Transverse colon (tissue), 4 donors: ENCODE data around the gene PAPPA. TPM values are rescaled to one million over a fixed set of nuclear protein-coding genes. Genes with fewer than 3 reads are reported as not detected.

Experiments used
- DNase-seq: peaks from one replicate; pipeline ENCODE4 v3.0.0-alpha.2; 2019
- H3K27ac ChIP-seq, 4 donors: fragments of 200-600 bp; sonication (generic); 2 replicates each; pipeline ENCODE4 v1.5.1; 2016 to 2018; ENCODE audit warnings: inconsistent platforms in 4 of 4
- H3K27me3 ChIP-seq: fragments of 200-600 bp; sonication (generic); 2 replicates; pipeline ENCODE4 v1.5.1; 2017; ENCODE audit warnings: inconsistent platforms
- H3K36me3 ChIP-seq, 4 donors: fragments of 200-600 bp; sonication (generic); 2 replicates each; pipeline ENCODE4 v1.5.1; 2017 to 2019; ENCODE audit warnings: inconsistent platforms in 4 of 4
- H3K4me1 ChIP-seq, 4 donors: fragments of 200-600 bp; sonication (generic); 2 replicates each; pipeline ENCODE4 v1.5.1; 2017 to 2020; ENCODE audit warnings: inconsistent platforms in 4 of 4
- H3K4me3 ChIP-seq, 4 donors: fragments of 200-600 bp; sonication (generic); 1 replicate in 1 of 4; 2 replicates in 3 of 4; pipeline versions ENCODE4 v1.5.1 to v1.6.1; 2017 to 2019; ENCODE audit warnings: inconsistent platforms in 4 of 4
- H3K9me3 ChIP-seq, 2 donors: fragments of 200-600 bp; sonication (generic); 2 replicates each; pipeline ENCODE4 v1.5.1; 2017 to 2019; ENCODE audit warnings: inconsistent platforms in 2 of 2
- EP300 ChIP-seq: sonication (generic); formaldehyde crosslinking; IDR thresholded peaks from one replicate; pipeline ENCODE4 v1.6.1; 2017; ENCODE audit warnings: antibody characterized with exemption, low read depth
- POLR2A ChIP-seq: fragments of 450-650 bp; IDR thresholded peaks from one replicate; pipeline ENCODE4 v1.6.1; 2016; ENCODE audit warnings: antibody characterized with exemption, mild to moderate bottlenecking, moderate library complexity
- POLR2AphosphoS5 ChIP-seq, 3 donors: sonication (generic); formaldehyde crosslinking; IDR thresholded peaks; one replicate each; pipeline ENCODE4 v1.6.1; 2016; ENCODE audit warnings: antibody characterized with exemption in 3 of 3
- WGBS, 2 donors: methylation state at CpG; one replicate each; pipeline ENCODE4 v1.1.5; 2018; ENCODE audit warnings: low coverage in 1 of 2; 5-methylcytosine and 5-hydroxymethylcytosine counted together
- in situ Hi-C, 4 donors: fragments of 200-750 bp; cut with MboI; loops; one replicate each; pipeline versions ENCODE4 v1.15.0 to v1.15.1; 2017; ENCODE audit warnings: low sequenced_read_pairs in 3 of 4, low pct_ligation_motif_present in 1 of 4, low pct_unique_long_range_greater_than_20kb in 1 of 4
- intact Hi-C: fragments of 100-400 bp; cut with DNase I; formaldehyde crosslinking; loops from one replicate; pipeline ENCODE4 v1.15.1; 2023; ENCODE audit warnings: low total_unique reads
- total RNA-seq, 4 donors: library from RNA; depleted of rRNA; stranded (reverse); fragments of >200 nt; gene quantifications; one replicate each; pipeline ENCODE4 v1.1.0, GENCODE V29; 2016
- TF ChIP-seq, protein P1 (sequence below), 5 experiments: fragments of 200-600 bp in 3 of 5; fragments of 450-650 bp in 2 of 5; sonication (generic) in 3 of 5; IDR thresholded peaks; 1 replicate in 2 of 5; 2 replicates in 3 of 5; pipeline ENCODE4 v1.5.1; 2016 to 2017; ENCODE audit warnings: antibody characterized with exemption in 5 of 5, inconsistent platforms in 3 of 5, mild to moderate bottlenecking in 2 of 5, moderate library complexity in 1 of 5

The PAPPA gene
- total RNA-seq, 4 donors from 2014 or later, result 0.37 to 4.4 (median 1.4) TPM

DNA sequence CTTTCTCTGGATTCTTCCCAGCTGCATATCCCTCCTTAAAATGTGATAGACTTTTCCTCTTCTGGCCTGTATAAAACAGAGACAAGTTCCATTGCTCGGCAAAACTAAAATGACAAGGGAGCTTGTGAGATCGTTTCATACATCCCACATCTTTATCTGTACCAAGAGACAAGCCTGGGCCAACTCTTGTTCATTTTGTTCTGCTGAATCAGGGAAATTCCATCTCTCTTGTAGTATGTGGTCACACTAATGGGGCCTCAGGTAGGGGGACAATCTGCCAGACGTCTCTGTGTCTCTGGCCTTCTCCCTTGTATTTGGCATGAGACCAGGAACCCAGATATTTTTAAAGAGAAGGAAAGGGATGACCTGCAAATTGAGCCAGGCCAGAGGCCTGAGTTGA lies 18.6 kb upstream of the PAPPA start:
- intact Hi-C loops (no loop called here), in situ Hi-C loops (no loop called here)
- TF ChIP-seq, protein P1, sequence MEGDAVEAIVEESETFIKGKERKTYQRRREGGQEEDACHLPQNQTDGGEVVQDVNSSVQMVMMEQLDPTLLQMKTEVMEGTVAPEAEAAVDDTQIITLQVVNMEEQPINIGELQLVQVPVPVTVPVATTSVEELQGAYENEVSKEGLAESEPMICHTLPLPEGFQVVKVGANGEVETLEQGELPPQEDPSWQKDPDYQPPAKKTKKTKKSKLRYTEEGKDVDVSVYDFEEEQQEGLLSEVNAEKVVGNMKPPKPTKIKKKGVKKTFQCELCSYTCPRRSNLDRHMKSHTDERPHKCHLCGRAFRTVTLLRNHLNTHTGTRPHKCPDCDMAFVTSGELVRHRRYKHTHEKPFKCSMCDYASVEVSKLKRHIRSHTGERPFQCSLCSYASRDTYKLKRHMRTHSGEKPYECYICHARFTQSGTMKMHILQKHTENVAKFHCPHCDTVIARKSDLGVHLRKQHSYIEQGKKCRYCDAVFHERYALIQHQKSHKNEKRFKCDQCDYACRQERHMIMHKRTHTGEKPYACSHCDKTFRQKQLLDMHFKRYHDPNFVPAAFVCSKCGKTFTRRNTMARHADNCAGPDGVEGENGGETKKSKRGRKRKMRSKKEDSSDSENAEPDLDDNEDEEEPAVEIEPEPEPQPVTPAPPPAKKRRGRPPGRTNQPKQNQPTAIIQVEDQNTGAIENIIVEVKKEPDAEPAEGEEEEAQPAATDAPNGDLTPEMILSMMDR (IDR thresholded peaks at IDR 0.05), result no peak
- TF ChIP-seq EP300 (no peak), POLR2A (no peak), POLR2AphosphoS5 (IDR thresholded peaks at IDR 0.05) (no peak)
- DNase-seq, result no peak
- Histone ChIP-seq H3K4me1 (no peaks in the 10 kb centered on the region), H3K9me3 (no peaks in the 10 kb centered on the region), H3K36me3 (no peaks in the 10 kb centered on the region), H3K4me3 (no peak overlapping the region), H3K27ac (no peak overlapping the region), H3K27me3 (no peaks in the 10 kb centered on the region)
- 70 to 83% methylated on average over 1 to 3 of the region's 3 CpGs for WGBS, 2 donors

DNA sequence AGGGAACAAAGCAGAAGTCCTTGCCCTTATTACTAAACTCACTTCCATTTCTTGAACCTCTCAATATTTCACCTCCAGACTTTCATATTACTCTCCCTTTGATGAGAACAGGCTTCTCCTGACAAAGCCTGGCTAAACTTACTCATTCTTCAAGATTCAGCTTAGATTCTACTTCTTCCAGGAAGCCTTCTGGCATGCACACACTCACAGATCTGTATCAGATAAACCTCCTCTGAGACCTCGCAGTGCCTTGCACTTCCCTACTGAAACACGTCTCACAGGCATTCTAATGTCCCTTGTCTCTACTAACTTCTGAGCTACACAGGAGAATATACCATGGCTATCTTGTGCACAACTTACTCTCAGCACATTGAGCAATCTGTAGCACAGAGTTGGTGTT lies 16.6 kb upstream of the PAPPA start:
- Histone ChIP-seq H3K4me3 (no peak overlapping the region), H3K9me3 (no peaks in the 10 kb centered on the region), H3K27ac (no peak overlapping the region), H3K36me3 (no peaks in the 10 kb centered on the region), H3K4me1 (no peaks in the 10 kb centered on the region), H3K27me3 (no peaks in the 10 kb centered on the region)
- DNase-seq, result no peak
- intact Hi-C loops, result no loop called here
- WGBS, 2 donors, result 90 to 100% methylated on average over 2 of the region's 2 CpGs
- no peak for TF ChIP-seq EP300
- no peak for TF ChIP-seq POLR2AphosphoS5 (IDR thresholded peaks at IDR 0.05)
- TF ChIP-seq, protein P1 (IDR thresholded peaks at IDR 0.05), result no peak
- TF ChIP-seq POLR2A, result no peak
- in situ Hi-C loops, result no loop called here

DNA sequence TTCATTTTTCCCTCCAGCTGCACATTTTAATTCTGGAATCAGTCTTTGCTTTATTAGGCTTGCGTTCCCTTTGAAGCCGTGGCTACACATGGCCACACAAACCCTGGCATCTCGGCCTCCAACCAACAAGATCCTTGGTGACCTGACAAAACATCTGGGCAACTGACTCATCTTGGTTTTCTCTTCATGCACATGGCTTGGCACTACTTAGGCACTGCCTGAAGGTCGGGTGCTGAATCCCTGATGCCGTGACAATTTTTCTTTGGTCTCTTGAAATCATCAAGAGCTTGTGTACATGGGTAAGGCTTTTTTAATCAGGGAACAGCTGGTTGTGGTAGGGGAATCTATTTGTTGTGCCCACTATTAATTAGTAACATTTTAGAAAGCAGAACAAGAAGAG lies 16.0 kb upstream of the PAPPA start:
- Histone ChIP-seq H3K4me1 (no peaks in the 10 kb centered on the region), H3K4me3 (no peak overlapping the region), H3K36me3 (no peaks in the 10 kb centered on the region), H3K9me3 (no peaks in the 10 kb centered on the region), H3K27ac (no peak overlapping the region), H3K27me3 (no peaks in the 10 kb centered on the region)
- in situ Hi-C loops (no loop called here), intact Hi-C loops (no loop called here)
- no peak for TF ChIP-seq EP300
- TF ChIP-seq, protein P1 (IDR thresholded peaks at IDR 0.05), result no peak
- no peak for TF ChIP-seq POLR2A
- no peak for TF ChIP-seq POLR2AphosphoS5 (IDR thresholded peaks at IDR 0.05)
- WGBS, 2 donors, result 72 to 87% methylated on average over 5 of the region's 5 CpGs
- DNase-seq, result no peak

DNA sequence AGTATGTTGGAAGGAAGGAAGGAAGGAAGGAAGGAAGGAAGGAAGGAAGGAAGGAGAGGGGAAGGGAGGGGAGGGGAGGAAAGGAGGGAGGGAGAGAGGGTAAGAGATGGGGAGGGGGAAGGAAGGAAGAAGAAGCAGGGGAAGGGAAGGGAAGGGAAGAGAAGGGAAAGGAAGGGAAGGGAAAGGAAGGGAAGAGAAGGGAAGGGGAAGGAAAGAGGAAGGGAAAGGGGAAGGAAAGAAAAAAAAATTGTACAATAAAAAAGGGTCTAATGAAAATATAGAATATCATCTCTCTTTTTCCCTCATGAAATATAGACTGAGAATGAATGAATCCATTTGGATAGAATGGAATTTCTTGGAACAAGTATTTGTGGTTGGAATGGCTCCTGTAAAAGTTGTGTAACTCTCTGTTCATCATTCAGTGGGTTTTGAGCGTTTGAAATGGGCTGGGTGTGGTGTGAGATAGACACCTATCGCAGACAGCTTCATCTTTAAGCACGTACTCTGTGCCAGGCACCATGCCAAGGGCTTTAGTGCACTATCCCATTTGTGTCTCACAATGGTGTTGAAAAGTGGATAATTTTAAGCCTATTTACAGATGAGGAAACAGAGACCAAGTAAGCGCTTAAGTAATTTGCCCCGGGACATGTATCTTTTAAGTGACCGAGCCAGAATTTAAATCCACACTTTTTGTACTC lies 11.6 kb upstream of the PAPPA start:
- no peak for TF ChIP-seq POLR2A
- TF ChIP-seq POLR2AphosphoS5 (IDR thresholded peaks at IDR 0.05), result no peak
- TF ChIP-seq EP300, result no peak
- TF ChIP-seq, protein P1 (IDR thresholded peaks at IDR 0.05), result no peak
- H3K36me3 ChIP-seq, result no peaks in the 10 kb centered on the region
- no peak overlapping the region for H3K4me3 ChIP-seq
- intact Hi-C loops, result loop anchor here (2.0 kb wide), 1 partner anchor 71 kb away; no protein-coding TSS in a partner anchor
- H3K4me1 ChIP-seq, result no peaks in the 10 kb centered on the region
- WGBS, 2 donors, result 67 to 76% methylated on average over 5 to 6 of the region's 6 CpGs
- H3K27me3 ChIP-seq, result no peaks in the 10 kb centered on the region
- DNase-seq, result no peak
- no peaks in the 10 kb centered on the region for H3K9me3 ChIP-seq
- in situ Hi-C loops, result no loop called here
- H3K27ac ChIP-seq, result no peak overlapping the region
